WTC11 (cell line): Measurements from ENCODE around the gene FGF18. TPM values are rescaled to one million over a fixed set of nuclear protein-coding genes. Genes with fewer than 3 reads are reported as not detected.

Experiments
- ATAC-seq: fragments of 200-7000 bp; cut with Tn5 transposase; 2 replicates; pipeline ENCODE4 v1.10.0; 2021; ENCODE audit warnings: mild to moderate bottlenecking, moderate library complexity
- CTCF ChIA-PET: fragments of 300-600 bp; sonication (Branson Sonifier 250); formaldehyde crosslinking; loops from one replicate; lab custom pipeline; 2021; ENCODE audit warnings: antibody characterized with exemption; lab: Charles Lee
- POLR2A ChIA-PET: fragments of 350-600 bp; sonication (Branson Sonifier 250); formaldehyde crosslinking; loops from one replicate; lab custom pipeline; 2021; ENCODE audit warnings: antibody characterized with exemption; lab: Charles Lee
- DNase-seq: peaks from one replicate; pipeline ENCODE4 v3.0.0; 2021; ENCODE audit warnings: low spot score
- H3K27ac Mint-ChIP-seq: 2 replicates; pipeline ENCODE4 v1.8.0; 2021; ENCODE audit warnings: mixed read lengths
- H3K27me3 Mint-ChIP-seq: 2 replicates; pipeline ENCODE4 v1.8.0; 2021; ENCODE audit warnings: low read depth, mild to moderate bottlenecking, moderate library complexity, mixed read lengths
- H3K36me3 Mint-ChIP-seq: 2 replicates; pipeline ENCODE4 v1.8.0; 2021; ENCODE audit warnings: mixed read lengths
- H3K4me1 Mint-ChIP-seq: 2 replicates; pipeline ENCODE4 v1.8.0; 2022; ENCODE audit warnings: mixed read lengths
- H3K4me3 Mint-ChIP-seq: 2 replicates; pipeline ENCODE4 v1.8.0; 2021; ENCODE audit warnings: mild to moderate bottlenecking, moderate library complexity, mixed read lengths
- H3K9me3 Mint-ChIP-seq: 2 replicates; pipeline ENCODE4 v1.8.0; 2021; ENCODE audit warnings: mixed read lengths
- ATF2 ChIP-seq: sonication (generic); formaldehyde crosslinking; IDR thresholded peaks from 2 replicates; pipeline ENCODE4 v1.8.1; 2022; ENCODE audit warnings: low read depth, missing genetic modification reagents, borderline replicate concordance
- CREB1 ChIP-seq: sonication (generic); formaldehyde crosslinking; IDR thresholded peaks from 2 replicates; pipeline ENCODE4 v1.8.0; 2023; ENCODE audit warnings: mild to moderate bottlenecking, missing genetic modification reagents
- CREM ChIP-seq: sonication (generic); formaldehyde crosslinking; IDR thresholded peaks from 2 replicates; pipeline ENCODE4 v1.8.1; 2022; ENCODE audit warnings: mild to moderate bottlenecking, missing genetic modification reagents, moderate library complexity
- ELF4 ChIP-seq: sonication (generic); formaldehyde crosslinking; IDR thresholded peaks from 2 replicates; pipeline ENCODE4 v1.8.1; 2022; ENCODE audit warnings: low read depth, mild to moderate bottlenecking, moderate library complexity, missing genetic modification reagents
- ERG ChIP-seq: fragments of 250-450 bp; sonication (Bioruptor Pico); IDR thresholded peaks from 2 replicates; pipeline ENCODE4 v1.8.0; 2021; ENCODE audit warnings: mild to moderate bottlenecking
- FOXP1 ChIP-seq: sonication (generic); formaldehyde crosslinking; IDR thresholded peaks from 2 replicates; pipeline ENCODE4 v1.8.0; 2022; ENCODE audit warnings: missing genetic modification reagents, mild to moderate bottlenecking, moderate library complexity, borderline replicate concordance
- GABPB1 ChIP-seq: sonication (generic); formaldehyde crosslinking; IDR thresholded peaks from 2 replicates; pipeline ENCODE4 v1.8.1; 2023; ENCODE audit warnings: mild to moderate bottlenecking, missing genetic modification reagents
- NFATC4 ChIP-seq: fragments of 250-450 bp; sonication (Bioruptor Pico); IDR thresholded peaks from 2 replicates; pipeline ENCODE4 v1.9.0; 2021; ENCODE audit warnings: mild to moderate bottlenecking
- NFYB ChIP-seq: sonication (generic); formaldehyde crosslinking; conservative IDR thresholded peaks from 2 replicates; pipeline ENCODE4 v1.8.0; 2022; ENCODE audit warnings: low read depth, missing genetic modification reagents
- NR1H2 ChIP-seq: sonication (generic); formaldehyde crosslinking; IDR thresholded peaks from 2 replicates; pipeline ENCODE4 v1.9.0; 2021; ENCODE audit warnings: mild to moderate bottlenecking, moderate library complexity, missing genetic modification reagents
- OVOL2 ChIP-seq: fragments of 250-450 bp; sonication (Bioruptor Pico); IDR thresholded peaks from 2 replicates; pipeline ENCODE4 v1.9.0; 2021; ENCODE audit warnings: mild to moderate bottlenecking, borderline replicate concordance
- PRRX2 ChIP-seq: fragments of 250-450 bp; sonication (Bioruptor Pico); IDR thresholded peaks from 2 replicates; pipeline ENCODE4 v1.8.0; 2021; ENCODE audit warnings: mild to moderate bottlenecking
- ZBTB21 ChIP-seq: sonication (generic); formaldehyde crosslinking; IDR thresholded peaks from 2 replicates; pipeline ENCODE4 v1.8.1; 2023; ENCODE audit warnings: mild to moderate bottlenecking, missing genetic modification reagents, borderline replicate concordance
- ZNF263 ChIP-seq: sonication (generic); formaldehyde crosslinking; IDR thresholded peaks from 2 replicates; pipeline ENCODE4 v1.8.1; 2022; ENCODE audit warnings: low read depth, mild to moderate bottlenecking, moderate library complexity, missing genetic modification reagents
- ZNF671 ChIP-seq: fragments of 250-450 bp; sonication (Bioruptor Pico); IDR thresholded peaks from 2 replicates; pipeline ENCODE4 v1.8.0; 2021; ENCODE audit warnings: mild to moderate bottlenecking
- total RNA-seq: library from RNA; stranded (reverse); gene quantifications from 3 replicates; pipeline ENCODE4 v1.2.3, GENCODE V29; 2021
- TF ChIP-seq, protein P1 (sequence below): sonication (generic); formaldehyde crosslinking; IDR thresholded peaks from 2 replicates; pipeline ENCODE4 v1.8.1; 2022; ENCODE audit warnings: missing genetic modification reagents, borderline replicate concordance
- TF ChIP-seq, protein P2 (sequence below): sonication (generic); formaldehyde crosslinking; IDR thresholded peaks from 2 replicates; pipeline ENCODE4 v1.8.1; 2023; ENCODE audit warnings: mild to moderate bottlenecking, moderate library complexity, missing genetic modification reagents
- TF ChIP-seq, protein P3 (sequence below): sonication (generic); formaldehyde crosslinking; conservative IDR thresholded peaks from 2 replicates; pipeline ENCODE4 v1.8.1; 2022; ENCODE audit warnings: mild to moderate bottlenecking, missing genetic modification reagents

FGF18 gene
- total RNA-seq, 1 experiment from 2014 or later: 0.72 TPM

DNA sequence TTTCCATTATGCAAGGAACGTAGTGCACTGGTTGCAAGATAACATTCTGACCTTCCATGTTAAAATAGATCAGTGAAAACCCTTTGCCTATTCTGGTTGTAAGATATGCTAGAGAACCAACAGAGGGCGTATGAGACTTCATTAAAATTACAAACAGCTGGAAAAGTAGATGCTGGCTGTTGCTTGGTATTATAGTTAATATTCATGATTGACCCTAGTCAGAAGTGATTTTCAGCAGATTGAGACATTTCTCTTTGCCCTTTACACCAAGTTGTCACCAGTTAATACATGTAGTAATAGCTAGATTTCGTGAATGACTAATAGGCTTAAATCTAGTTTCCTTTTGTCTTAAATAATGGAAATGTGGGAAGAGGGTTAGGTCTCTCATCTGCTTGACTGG, 13.8 kb upstream of the FGF18 start (continued):
- no peak for TF ChIP-seq ELF4 (CRISPR knock-in tag)
- TF ChIP-seq NFATC4 (CRISPR knock-in tag): no peak
- TF ChIP-seq FOXP1 (CRISPR knock-in tag): no peak

- peaks cover 78% of the 10 kb centered on the region for H3K36me3 Mint-ChIP-seq
- peak overlapping the region; percentile 83 for H3K27ac Mint-ChIP-seq
- H3K9me3 Mint-ChIP-seq: no peaks in the 10 kb centered on the region
- no peaks in the 10 kb centered on the region for H3K27me3 Mint-ChIP-seq
- ATAC-seq (no peak), DNase-seq (no peak)
- ChIA-PET CTCF (no interaction called here), POLR2A (no interaction called here)
- H3K4me3 Mint-ChIP-seq: no peak overlapping the region
- peaks cover 20% of the 10 kb centered on the region for H3K4me1 Mint-ChIP-seq
- TF ChIP-seq ZNF671 (CRISPR knock-in tag) (peak; percentile 23; the same call in 1 of the 2 replicates), ZBTB21 (CRISPR knock-in tag) (no peak), NFYB (no peak), CREB1 (CRISPR knock-in tag) (no peak), NR1H2 (CRISPR knock-in tag) (no peak), OVOL2 (CRISPR knock-in tag) (no peak), CREM (CRISPR knock-in tag) (no peak), ATF2 (CRISPR knock-in tag) (no peak), ZNF263 (CRISPR knock-in tag) (no peak), ERG (CRISPR knock-in tag) (0 out of 2 replicates have a peak, but pooled peaks have one; percentile 29)
- TF ChIP-seq, protein P1, sequence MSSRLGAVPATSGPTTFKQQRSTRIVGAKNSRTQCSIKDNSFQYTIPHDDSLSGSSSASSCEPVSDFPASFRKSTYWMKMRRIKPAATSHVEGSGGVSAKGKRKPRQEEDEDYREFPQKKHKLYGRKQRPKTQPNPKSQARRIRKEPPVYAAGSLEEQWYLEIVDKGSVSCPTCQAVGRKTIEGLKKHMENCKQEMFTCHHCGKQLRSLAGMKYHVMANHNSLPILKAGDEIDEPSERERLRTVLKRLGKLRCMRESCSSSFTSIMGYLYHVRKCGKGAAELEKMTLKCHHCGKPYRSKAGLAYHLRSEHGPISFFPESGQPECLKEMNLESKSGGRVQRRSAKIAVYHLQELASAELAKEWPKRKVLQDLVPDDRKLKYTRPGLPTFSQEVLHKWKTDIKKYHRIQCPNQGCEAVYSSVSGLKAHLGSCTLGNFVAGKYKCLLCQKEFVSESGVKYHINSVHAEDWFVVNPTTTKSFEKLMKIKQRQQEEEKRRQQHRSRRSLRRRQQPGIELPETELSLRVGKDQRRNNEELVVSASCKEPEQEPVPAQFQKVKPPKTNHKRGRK (CRISPR knock-in tag): no peak
- TF ChIP-seq, protein P2, sequence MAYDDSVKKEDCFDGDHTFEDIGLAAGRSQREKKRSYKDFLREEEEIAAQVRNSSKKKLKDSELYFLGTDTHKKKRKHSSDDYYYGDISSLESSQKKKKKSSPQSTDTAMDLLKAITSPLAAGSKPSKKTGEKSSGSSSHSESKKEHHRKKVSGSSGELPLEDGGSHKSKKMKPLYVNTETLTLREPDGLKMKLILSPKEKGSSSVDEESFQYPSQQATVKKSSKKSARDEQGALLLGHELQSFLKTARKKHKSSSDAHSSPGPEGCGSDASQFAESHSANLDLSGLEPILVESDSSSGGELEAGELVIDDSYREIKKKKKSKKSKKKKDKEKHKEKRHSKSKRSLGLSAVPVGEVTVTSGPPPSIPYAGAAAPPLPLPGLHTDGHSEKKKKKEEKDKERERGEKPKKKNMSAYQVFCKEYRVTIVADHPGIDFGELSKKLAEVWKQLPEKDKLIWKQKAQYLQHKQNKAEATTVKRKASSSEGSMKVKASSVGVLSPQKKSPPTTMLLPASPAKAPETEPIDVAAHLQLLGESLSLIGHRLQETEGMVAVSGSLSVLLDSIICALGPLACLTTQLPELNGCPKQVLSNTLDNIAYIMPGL (CRISPR knock-in tag): no peak
These were observed 12.2 kb upstream of the FGF18 start for GRCh38 chr5:171407234-171407633.

GRCh38 chr5:171409164-171410136, 10.0 kb upstream of the FGF18 start:
- Mint-ChIP-seq H3K4me1 (peaks cover 18% of the 10 kb centered on the region), H3K4me3 (no peak overlapping the region), H3K27me3 (no peaks in the 10 kb centered on the region), H3K9me3 (no peaks in the 10 kb centered on the region)
- CTCF ChIA-PET: interaction anchor here (1.4 kb wide), 1 partner anchor 28 kb away, joined by 3 read pairs; no protein-coding TSS in a partner anchor
- TF ChIP-seq GABPB1 (CRISPR knock-in tag): 0 out of 2 replicates have a peak, but pooled peaks have one; percentile 12
- 0 out of 2 replicates have a peak, but pooled peaks have one; percentile 59 for TF ChIP-seq PRRX2 (CRISPR knock-in tag)
- TF ChIP-seq, protein P3, sequence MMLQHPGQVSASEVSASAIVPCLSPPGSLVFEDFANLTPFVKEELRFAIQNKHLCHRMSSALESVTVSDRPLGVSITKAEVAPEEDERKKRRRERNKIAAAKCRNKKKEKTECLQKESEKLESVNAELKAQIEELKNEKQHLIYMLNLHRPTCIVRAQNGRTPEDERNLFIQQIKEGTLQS: no peak
- TF ChIP-seq, all 79 proteins: peak for 2
- ATAC-seq (no peak; the same call in 1 of the 2 replicates), DNase-seq (no peak)
- Mint-ChIP-seq H3K27ac (peak overlapping the region; percentile 63), H3K36me3 (peaks cover 84% of the 10 kb centered on the region)
- POLR2A ChIA-PET: no interaction called here
